Stimulated activated CD8-positive, alpha-beta memory T cell treated with anti-CD3 and anti-CD28 coated beads, Interleukin-12 subunit alpha, Interleukin-12 subunit beta, amount 100 ng/mL, for 4 hours (primary cell): ENCODE results near the gene BACE1-AS.
"Not testable (repeated sequence)": the region's sequence is repeated elsewhere in the genome, so short reads cannot be mapped to it uniquely, and the experiment has no call there.

Source experiments
- DNase-seq: peaks from one replicate; pipeline ENCODE4 v3.0.0-alpha.2; 2020; ENCODE audit warnings: low read depth

Gene BACE1-AS

GRCh38 chr11:117327255-117327566 lies 36.1 kb downstream of the BACE1-AS start:
- not testable (repeated sequence) for DNase-seq

GRCh38 chr11:117327567-117328374 lies 36.6 kb downstream of the BACE1-AS start, which contains the start of gene CEP164:
TSS of gene CEP164 (plus strand) at chr11:117327854. CDS start at chr11:117338587, 10,733 bp downstream.
- DNase-seq: peak; percentile 90

- DNase-seq: no peak
Measured at GRCh38 chr11:117328375-117329010, 37.3 kb downstream of the BACE1-AS start.

- DNase-seq: no peak
Measured at GRCh38 chr11:117332843-117333242, 41.7 kb downstream of the BACE1-AS start.

GRCh38 chr11:117333917-117334316 lies 42.8 kb downstream of the BACE1-AS start:
- no peak for DNase-seq

DNA sequence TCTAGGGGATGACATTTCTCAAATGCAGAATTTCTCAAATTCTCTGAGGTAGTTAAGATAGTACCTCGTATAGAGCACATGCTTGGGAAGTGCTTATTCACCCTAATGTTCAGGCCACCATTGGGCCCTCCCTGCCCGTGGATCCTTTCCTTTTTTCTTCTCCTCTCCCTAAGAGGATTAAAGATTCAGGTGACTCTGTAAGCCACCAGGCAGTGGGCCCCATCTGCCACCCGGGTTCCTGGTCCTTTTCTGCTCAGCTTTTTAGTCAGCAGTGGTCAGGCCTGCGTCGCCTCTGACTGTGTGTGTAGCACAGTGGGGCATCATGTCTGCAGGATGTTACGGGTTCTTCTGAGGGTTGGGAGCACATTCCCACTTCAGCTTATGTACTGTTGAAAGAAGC lies 43.8 kb downstream of the BACE1-AS start:
- DNase-seq: no peak

GRCh38 chr11:117335399-117335798 lies 44.3 kb downstream of the BACE1-AS start:
- DNase-seq: no peak

- DNase-seq: no peak
Measured at GRCh38 chr11:117337076-117337475, 45.9 kb downstream of the BACE1-AS start.
